Activated CD4-positive, alpha-beta T cell treated with anti-CD3 and anti-CD28 coated beads, Interleukin-2, Interleukin-6, amounts not matched to agents 100 ng/mL and 50 ng/mL, durations not matched to agents 16 hours and 8 hours (primary cell): ENCODE results near the gene GCAT.
"Not testable (repeated sequence)": the region's sequence is repeated elsewhere in the genome, so short reads cannot be mapped to it uniquely, and the experiment has no call there.

Experiments
- DNase-seq: peaks from one replicate; pipeline ENCODE4 v3.0.0-alpha.2; 2020

Gene GCAT

GRCh38 chr22:37782340-37783168 lies 25.2 kb upstream of the GCAT start:
- no peak for DNase-seq

GRCh38 chr22:37784829-37785495 lies 22.8 kb upstream of the GCAT start:
- no peak for DNase-seq

GRCh38 chr22:37790234-37790633 lies 17.5 kb upstream of the GCAT start:
- DNase-seq = no peak

GRCh38 chr22:37792494-37792893 lies 15.2 kb upstream of the GCAT start:
- DNase-seq = no peak

- no peak for DNase-seq
Measured at GRCh38 chr22:37794376-37794775, 13.4 kb upstream of the GCAT start.

GRCh38 chr22:37796079-37796478 lies 11.7 kb upstream of the GCAT start:
- DNase-seq = no peak

- not testable (repeated sequence) for DNase-seq
Measured at GRCh38 chr22:37797259-37797658, 10.5 kb upstream of the GCAT start.

- DNase-seq = no peak
Measured at GRCh38 chr22:37797874-37798500, 9.7 kb upstream of the GCAT start.

- DNase-seq = not testable (repeated sequence)
Measured at GRCh38 chr22:37799979-37800378, 7.8 kb upstream of the GCAT start.

- DNase-seq = no peak
Measured at GRCh38 chr22:37801946-37802309, 5.8 kb upstream of the GCAT start.

GRCh38 chr22:37802310-37803194 lies 5.2 kb upstream of the GCAT start:
- DNase-seq = no peak

GRCh38 chr22:37803195-37803638 lies 4.5 kb upstream of the GCAT start:
- no peak for DNase-seq

GRCh38 chr22:37803639-37804351 lies 3.9 kb upstream of the GCAT start:
- no peak for DNase-seq

- no peak for DNase-seq
Measured at GRCh38 chr22:37804352-37804880, 3.3 kb upstream of the GCAT start.

- peak; percentile 81 for DNase-seq
Measured at GRCh38 chr22:37804881-37805809, 2.6 kb upstream of the GCAT start.

GRCh38 chr22:37805810-37806277 lies 1.9 kb upstream of the GCAT start:
- DNase-seq = no peak

- DNase-seq = no peak
Measured at GRCh38 chr22:37806409-37807333, 1.1 kb upstream of the GCAT start.

GRCh38 chr22:37808294-37808657 lies 542 bp downstream of the GCAT start:
- no peak for DNase-seq

- no peak for DNase-seq
Measured at GRCh38 chr22:37809672-37810333, 2.1 kb downstream of the GCAT start.
